ENCODE data around the gene CXCL11. TPM values are rescaled to one million over a fixed set of nuclear protein-coding genes. Genes with fewer than 3 reads are reported as not detected.
"Not testable (repeated sequence)": the region's sequence is repeated elsewhere in the genome, so short reads cannot be mapped to it uniquely, and the experiment has no call there.

CXCL11 gene
- total and polyA plus RNA-seq, 4 donors, result 0.10 to 1.6 (median 0.58) TPM; not detected in 1

- H3K4me1 ChIP-seq (ENCODE audit: control insufficient read depth in 5 of 5, insufficient read depth in 5 of 5, low read length in 5 of 5), result no peaks in the 10 kb centered on the region
- no peak overlapping the region for H3K9ac ChIP-seq (ENCODE audit: insufficient read depth in 1 of 2, low read length in 2 of 2)
- H3K27ac ChIP-seq (ENCODE audit: low read depth in 1 of 2, low read length in 1 of 2), result no peak overlapping the region
- H3K36me3 ChIP-seq (ENCODE audit: control insufficient read depth in 4 of 4, insufficient read depth in 4 of 4, low read length in 4 of 4), result no peaks in the 10 kb centered on the region
- DNase-seq (no peak), ATAC-seq (ENCODE audit: insufficient read depth, low FRiP score) (no peak)
- no peaks in the 10 kb centered on the region for H3K9me3 ChIP-seq (ENCODE audit: control insufficient read depth in 4 of 4, insufficient read depth in 3 of 4, low read length in 3 of 4)
- H3K4me3 ChIP-seq, result no peak overlapping the region
- TF ChIP-seq CTCF (IDR thresholded peaks at IDR 0.05; ENCODE audit: control extremely low read depth, extremely low read depth), result no peak
- WGBS, 2 donors, result 36 to 52% methylated on average over 2 of the region's 2 CpGs
- H3K27me3 ChIP-seq (ENCODE audit: control insufficient read depth in 3 of 3, insufficient read depth in 3 of 3, low read length in 2 of 3), result peaks cover 0 to 10% (median 4%) of the 10 kb centered on the region in 3 donors
These were observed 32.8 kb downstream of the CXCL11 start for GRCh38 chr4:76003035-76003434.

GRCh38 chr4:76002176-76002575 lies 33.7 kb downstream of the CXCL11 start:
- peaks cover 0 to 10% (median 4%) of the 10 kb centered on the region in 3 donors for H3K27me3 ChIP-seq (ENCODE audit: control insufficient read depth in 3 of 3, insufficient read depth in 3 of 3, low read length in 2 of 3)
- H3K9me3 ChIP-seq (ENCODE audit: control insufficient read depth in 4 of 4, insufficient read depth in 3 of 4, low read length in 3 of 4), result no peaks in the 10 kb centered on the region
- H3K36me3 ChIP-seq (ENCODE audit: control insufficient read depth in 4 of 4, insufficient read depth in 4 of 4, low read length in 4 of 4), result no peaks in the 10 kb centered on the region
- H3K27ac ChIP-seq (ENCODE audit: low read depth in 1 of 2, low read length in 1 of 2), result peak overlapping the region in 1 of 2 donors; percentile 66
- no peak overlapping the region for H3K9ac ChIP-seq (ENCODE audit: insufficient read depth in 1 of 2, low read length in 2 of 2)
- no peak for TF ChIP-seq CTCF (IDR thresholded peaks at IDR 0.05; ENCODE audit: control extremely low read depth, extremely low read depth)
- DNase-seq, result no peak
- H3K4me1 ChIP-seq (ENCODE audit: control insufficient read depth in 5 of 5, insufficient read depth in 5 of 5, low read length in 5 of 5), result no peaks in the 10 kb centered on the region
- WGBS, 2 donors, result 47 to 58% methylated on average over 4 of the region's 4 CpGs
- no peak for ATAC-seq (ENCODE audit: insufficient read depth, low FRiP score)
- H3K4me3 ChIP-seq, result no peak overlapping the region

GRCh38 chr4:76001700-76002099 lies 34.2 kb downstream of the CXCL11 start:
- peak overlapping the region in 1 of 2 donors; percentile 66 for H3K27ac ChIP-seq (ENCODE audit: low read depth in 1 of 2, low read length in 1 of 2)
- TF ChIP-seq CTCF (IDR thresholded peaks at IDR 0.05; ENCODE audit: control extremely low read depth, extremely low read depth), result no peak
- WGBS, 2 donors, result 49 to 73% methylated on average over 7 of the region's 7 CpGs

GRCh38 chr4:76000279-76000678 lies 35.6 kb downstream of the CXCL11 start:
- Histone ChIP-seq H3K36me3 (ENCODE audit: control insufficient read depth in 4 of 4, insufficient read depth in 4 of 4, low read length in 4 of 4) (no peaks in the 10 kb centered on the region), H3K4me3 (no peak overlapping the region), H3K27me3 (ENCODE audit: control insufficient read depth in 3 of 3, insufficient read depth in 3 of 3, low read length in 2 of 3) (peaks cover 0 to 4% (median 4%) of the 10 kb centered on the region in 3 donors), H3K9me3 (ENCODE audit: control insufficient read depth in 4 of 4, insufficient read depth in 3 of 4, low read length in 3 of 4) (no peaks in the 10 kb centered on the region), H3K4me1 (ENCODE audit: control insufficient read depth in 5 of 5, insufficient read depth in 5 of 5, low read length in 5 of 5) (no peaks in the 10 kb centered on the region), H3K27ac (ENCODE audit: low read depth in 1 of 2, low read length in 1 of 2) (no peak overlapping the region), H3K9ac (ENCODE audit: insufficient read depth in 1 of 2, low read length in 2 of 2) (no peak overlapping the region)
- WGBS, 2 donors, result 82 to 96% methylated on average over 1 of the region's 1 CpG
- DNase-seq (no peak), ATAC-seq (ENCODE audit: insufficient read depth, low FRiP score) (no peak)
- no peak for TF ChIP-seq CTCF (IDR thresholded peaks at IDR 0.05; ENCODE audit: control extremely low read depth, extremely low read depth)

More at GRCh38 chr4:76001700-76002099, 34.2 kb downstream of the CXCL11 start:
- H3K36me3 ChIP-seq (ENCODE audit: control insufficient read depth in 4 of 4, insufficient read depth in 4 of 4, low read length in 4 of 4), result no peaks in the 10 kb centered on the region
- no peak overlapping the region for H3K9ac ChIP-seq (ENCODE audit: insufficient read depth in 1 of 2, low read length in 2 of 2)
- no peak overlapping the region for H3K4me3 ChIP-seq
- H3K4me1 ChIP-seq (ENCODE audit: control insufficient read depth in 5 of 5, insufficient read depth in 5 of 5, low read length in 5 of 5), result no peaks in the 10 kb centered on the region
- H3K27me3 ChIP-seq (ENCODE audit: control insufficient read depth in 3 of 3, insufficient read depth in 3 of 3, low read length in 2 of 3), result peaks cover 0 to 10% (median 4%) of the 10 kb centered on the region in 3 donors
- ATAC-seq (ENCODE audit: insufficient read depth, low FRiP score) (no peak), DNase-seq (no peak)
- H3K9me3 ChIP-seq (ENCODE audit: control insufficient read depth in 4 of 4, insufficient read depth in 3 of 4, low read length in 3 of 4), result no peaks in the 10 kb centered on the region

- H3K27me3 ChIP-seq (ENCODE audit: control insufficient read depth in 3 of 3, insufficient read depth in 3 of 3, low read length in 2 of 3); DNase-seq; H3K9me3 ChIP-seq (ENCODE audit: control insufficient read depth in 4 of 4, insufficient read depth in 3 of 4, low read length in 3 of 4); H3K4me3 ChIP-seq; H3K36me3 ChIP-seq (ENCODE audit: control insufficient read depth in 4 of 4, insufficient read depth in 4 of 4, low read length in 4 of 4); H3K27ac ChIP-seq (ENCODE audit: low read depth in 1 of 2, low read length in 1 of 2); H3K4me1 ChIP-seq (ENCODE audit: control insufficient read depth in 5 of 5, insufficient read depth in 5 of 5, low read length in 5 of 5); H3K9ac ChIP-seq (ENCODE audit: insufficient read depth in 1 of 2, low read length in 2 of 2); ATAC-seq (ENCODE audit: insufficient read depth, low FRiP score): not testable (repeated sequence)
- 80 to 81% methylated on average over 2 of the region's 2 CpGs for WGBS, 2 donors
These were observed 37.2 kb downstream of the CXCL11 start for GRCh38 chr4:75998525-75999147.
